Measurements from ENCODE around the gene CACNB3. TPM values are rescaled to one million over a fixed set of nuclear protein-coding genes. Genes with fewer than 3 reads are reported as not detected.
A peak's percentile ranks its signal among the peaks of the same experiment; 100 is the strongest.

Gene CACNB3
- total and polyA plus RNA-seq, 9 of the 15 experiments (the other 6 are each of a cell fraction or from before 2014, with no cell fraction given): 0.24 to 2.0 (median 1.5) TPM

- POLR2A ChIA-PET: no interaction called here
- ATAC-seq (no peak), DNase-seq (ENCODE audit: extremely low read depth in 1 of 4, low spot score in 3 of 4) (no peak), FAIRE-seq (no peak)
- peak overlapping the region in 1 of 2 experiments; percentile 26; a peak in 1 of 4 replicates for H3K9ac ChIP-seq (ENCODE audit: insufficient read depth in 1 of 2, low read depth in 2 of 2, low read length in 2 of 2)
- no peak overlapping the region for H3K4me3 ChIP-seq
- no peaks in the 10 kb centered on the region for H3K9me1 ChIP-seq (ENCODE audit: control insufficient read depth, insufficient read depth, low read length)
- peaks cover 17 to 38% of the 10 kb centered on the region in 2 experiments; a peak in 4 of 5 replicates for H3K27me3 ChIP-seq (ENCODE audit: control insufficient read depth in 2 of 2, insufficient read depth in 2 of 2, low read length in 2 of 2)
- H4K20me1 ChIP-seq (replicated peaks; ENCODE audit: control insufficient read depth, insufficient read depth, low read length): 0 out of 2 replicates have a peak, but pooled peaks cover 3% of the 10 kb centered on the region
- in situ Hi-C loops (cut with MboI): loop anchor here (25.0 kb wide), 1 partner anchor 251 kb away; the partner anchor contains the start of gene OR8S1
- 6% methylated on average over 10 of the region's 11 CpGs for WGBS (ENCODE audit: insufficient coverage, low coverage, missing lambda C conversion rate)
- H3K4me1 ChIP-seq (replicated peaks in 1 of 2; ENCODE audit: control insufficient read depth in 2 of 2, insufficient read depth in 2 of 2, low read length in 2 of 2): peaks cover 0 to 13% of the 10 kb centered on the region in 2 experiments; a peak in 2 of 5 replicates
- no peaks in the 10 kb centered on the region for H3K9me3 ChIP-seq (replicated peaks; ENCODE audit: control insufficient read depth, insufficient read depth, low read depth, low read length)
- no peaks in the 10 kb centered on the region for H3K36me3 ChIP-seq (ENCODE audit: control insufficient read depth, insufficient read depth, low read length)
- intact Hi-C loops (cut with micrococcal nuclease): no loop called here
- no peaks in the 10 kb centered on the region for H3K79me2 ChIP-seq (ENCODE audit: control insufficient read depth, insufficient read depth, low read length)
- H2AFZ ChIP-seq (ENCODE audit: low read depth, low read length): no peak overlapping the region
- BruUV-seq (replicated peaks): no TSS peak
- H3K27ac ChIP-seq (ENCODE audit: extremely low read depth, low read depth, low read length): no peak overlapping the region
- CTCF ChIA-PET (ENCODE audit: low intra/inter-chr PET ratio): no interaction called here
- H3K4me2 ChIP-seq (ENCODE audit: insufficient read depth, low read length): no peak overlapping the region
- 0 out of 2 replicates have a peak, but pooled peaks have one; percentile 16 for TF ChIP-seq MAX (CRISPR knock-in tag; IDR thresholded peaks at IDR 0.05)
- no peak for TF ChIP-seq PBX2 (CRISPR knock-in tag; IDR thresholded peaks at IDR 0.05; ENCODE audit: low read depth)
- no peak for TF ChIP-seq PBX2 (tag; conservative IDR thresholded peaks at IDR 0.05; ENCODE audit: low read depth)
- no peak for TF ChIP-seq VEZF1 (CRISPR knock-in tag; IDR thresholded peaks at IDR 0.05)
- TF ChIP-seq FOXA3 (CRISPR knock-in tag; conservative IDR thresholded peaks at IDR 0.05 in 1 of 2, IDR thresholded peaks at IDR 0.05 in 1 of 2): 0 out of 4 replicates have a peak, but pooled peaks of 1 of the 2 experiments have one; percentile 62
- TF ChIP-seq THRB (CRISPR knock-in tag; conservative IDR thresholded peaks at IDR 0.05): no peak
- TF ChIP-seq ATF4 (CRISPR knock-in tag; IDR thresholded peaks at IDR 0.05): no peak
Measured at GRCh38 chr12:48787791-48788523, 30.3 kb upstream of the CACNB3 start.
